Skeletal muscle tissue (tissue), 4 donors: ENCODE data around the gene GADD45G. TPM values are rescaled to one million over a fixed set of nuclear protein-coding genes. Genes with fewer than 3 reads are reported as not detected.

ENCODE experiments used
- H3K27ac ChIP-seq: one replicate; pipeline ENCODE4 v1.7.0; 2013; ENCODE audit warnings: mild to moderate bottlenecking, low read depth, low read length, inconsistent platforms
- H3K27me3 ChIP-seq, 3 donors: one replicate each; pipeline ENCODE4 v1.7.0; 2013; ENCODE audit warnings: low read length in 3 of 3; ENCODE audit not compliant: control insufficient read depth in 3 of 3, insufficient read depth in 3 of 3
- H3K36me3 ChIP-seq, 3 donors: one replicate each; pipeline ENCODE4 v1.7.0; 2013; ENCODE audit warnings: low read length in 3 of 3; ENCODE audit not compliant: control insufficient read depth in 3 of 3, insufficient read depth in 3 of 3
- H3K4me1 ChIP-seq, 3 donors: one replicate each; pipeline ENCODE4 v1.7.0; 2013; ENCODE audit warnings: low read length in 3 of 3, mild to moderate bottlenecking in 3 of 3; ENCODE audit not compliant: control insufficient read depth in 3 of 3, insufficient read depth in 3 of 3
- H3K4me3 ChIP-seq, 3 donors: one replicate each; pipeline ENCODE4 v1.7.0; 2013; ENCODE audit warnings: low read length in 3 of 3
- H3K9ac ChIP-seq, 3 donors: one replicate each; pipeline ENCODE4 v1.7.0; 2013; ENCODE audit warnings: low read length in 3 of 3, mild to moderate bottlenecking in 3 of 3, moderate library complexity in 2 of 3, low read depth in 1 of 3
- H3K9me3 ChIP-seq, 3 donors: one replicate each; pipeline ENCODE4 v1.7.0; 2013; ENCODE audit warnings: low read length in 3 of 3; ENCODE audit not compliant: control insufficient read depth in 3 of 3
- total RNA-seq: library from RNA; depleted of rRNA; stranded (reverse); fragments of >200 nt; gene quantifications from one replicate; pipeline ENCODE4 v1.2.3, GENCODE V29; 2014
- donor health status: Osteomylitis.

GADD45G gene
- total RNA-seq, 1 donor from 2014 or later: 2.1 TPM

DNA sequence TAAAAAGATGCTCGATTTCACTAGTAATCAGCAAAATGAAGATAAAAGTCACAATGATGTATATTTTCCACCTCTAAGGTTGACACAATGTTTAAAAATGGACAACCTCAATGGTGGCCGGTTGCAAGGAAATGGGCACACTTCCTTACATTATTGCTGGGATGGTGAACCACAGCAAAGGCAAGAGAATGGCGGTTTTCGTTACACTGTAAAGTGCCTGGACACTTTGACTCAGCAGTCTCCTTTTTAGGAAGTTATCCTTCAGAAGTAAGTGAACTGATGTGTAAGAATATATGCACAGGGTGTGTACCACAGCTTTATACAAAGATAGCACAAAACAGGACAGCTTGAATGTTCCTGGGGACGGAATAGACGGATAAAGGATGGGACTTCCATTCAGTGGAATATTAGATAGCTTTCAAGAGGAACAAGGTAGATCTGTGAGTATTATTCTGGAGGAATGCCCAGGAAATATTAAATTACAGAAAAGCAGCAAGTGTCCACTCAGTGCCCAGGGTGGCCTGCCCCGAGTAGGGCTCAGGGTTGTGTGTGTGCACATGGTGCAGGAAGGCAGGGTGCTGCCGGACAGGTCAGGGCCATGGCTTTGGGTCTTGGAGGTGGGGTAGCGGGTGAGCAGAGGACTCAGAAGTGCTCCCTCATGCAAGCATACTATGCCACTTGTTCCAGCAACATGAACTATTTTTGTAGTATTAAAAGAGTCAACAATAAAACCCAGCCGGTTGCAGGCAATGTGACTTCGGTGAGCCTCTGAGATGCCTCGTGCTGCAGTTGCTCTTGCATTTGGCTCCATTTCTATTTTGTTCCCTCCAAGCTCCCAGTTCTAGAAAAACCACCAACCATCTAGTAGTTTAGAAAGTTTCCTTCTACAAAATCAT is 24.5 kb downstream of the GADD45G start:
- no peaks in the 10 kb centered on the region for H3K9me3 ChIP-seq
- no peaks in the 10 kb centered on the region for H3K36me3 ChIP-seq
- no peak overlapping the region for H3K9ac ChIP-seq
- no peaks in the 10 kb centered on the region for H3K27me3 ChIP-seq
- peaks cover 10 to 18% (median 18%) of the 10 kb centered on the region in 3 donors for H3K4me1 ChIP-seq
- H3K4me3 ChIP-seq: no peak overlapping the region
- H3K27ac ChIP-seq: no peak overlapping the region

DNA sequence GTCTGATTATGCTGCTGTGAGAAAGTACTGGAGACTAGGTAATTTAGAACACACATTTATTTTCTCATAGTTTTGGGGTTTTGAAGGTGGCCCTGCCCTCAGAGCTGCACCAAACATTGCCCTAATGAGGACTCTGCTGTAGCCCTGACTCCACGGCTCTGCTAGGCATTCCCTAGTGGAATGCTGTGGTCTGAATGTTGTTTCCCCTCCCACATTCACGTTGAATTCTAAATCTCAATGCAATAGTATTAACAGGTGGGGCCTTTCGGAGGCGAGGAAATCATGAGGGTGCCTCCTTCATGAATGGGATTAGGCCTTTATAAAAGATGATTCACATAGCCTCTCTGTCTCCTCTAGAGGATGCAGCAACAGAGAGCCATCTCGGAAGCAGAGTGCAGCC is 25.7 kb downstream of the GADD45G start:
- no peak overlapping the region for H3K27ac ChIP-seq
- H3K9me3 ChIP-seq: no peaks in the 10 kb centered on the region
- H3K27me3 ChIP-seq: no peaks in the 10 kb centered on the region
- peaks cover 11 to 16% (median 15%) of the 10 kb centered on the region in 3 donors for H3K4me1 ChIP-seq
- no peak overlapping the region for H3K4me3 ChIP-seq
- no peak overlapping the region for H3K9ac ChIP-seq
- H3K36me3 ChIP-seq: no peaks in the 10 kb centered on the region

DNA sequence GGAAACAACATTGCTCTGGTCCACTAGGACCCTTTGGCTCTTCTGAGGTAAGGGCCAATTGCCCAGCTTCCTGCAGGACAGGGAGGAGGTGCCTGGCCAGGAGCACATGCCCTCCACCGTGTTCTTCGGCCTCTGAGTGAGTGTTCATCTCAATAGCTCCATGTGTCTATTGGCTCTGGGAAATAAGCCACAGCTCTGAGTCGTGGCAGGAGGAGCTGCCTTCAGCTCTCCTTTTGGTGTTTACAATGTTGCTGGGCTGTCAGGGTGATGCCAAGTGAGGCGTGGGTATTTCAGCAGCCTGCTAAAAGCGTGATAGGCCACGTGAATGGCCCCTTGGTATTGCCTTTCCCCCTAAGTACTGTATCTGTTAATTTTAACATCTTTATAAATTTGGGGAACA is 26.6 kb downstream of the GADD45G start:
- Histone ChIP-seq H3K27me3 (no peaks in the 10 kb centered on the region), H3K36me3 (no peaks in the 10 kb centered on the region), H3K27ac (no peak overlapping the region), H3K4me3 (no peak overlapping the region), H3K9me3 (no peaks in the 10 kb centered on the region), H3K9ac (no peak overlapping the region), H3K4me1 (peaks cover 14 to 21% (median 18%) of the 10 kb centered on the region in 3 donors)

DNA sequence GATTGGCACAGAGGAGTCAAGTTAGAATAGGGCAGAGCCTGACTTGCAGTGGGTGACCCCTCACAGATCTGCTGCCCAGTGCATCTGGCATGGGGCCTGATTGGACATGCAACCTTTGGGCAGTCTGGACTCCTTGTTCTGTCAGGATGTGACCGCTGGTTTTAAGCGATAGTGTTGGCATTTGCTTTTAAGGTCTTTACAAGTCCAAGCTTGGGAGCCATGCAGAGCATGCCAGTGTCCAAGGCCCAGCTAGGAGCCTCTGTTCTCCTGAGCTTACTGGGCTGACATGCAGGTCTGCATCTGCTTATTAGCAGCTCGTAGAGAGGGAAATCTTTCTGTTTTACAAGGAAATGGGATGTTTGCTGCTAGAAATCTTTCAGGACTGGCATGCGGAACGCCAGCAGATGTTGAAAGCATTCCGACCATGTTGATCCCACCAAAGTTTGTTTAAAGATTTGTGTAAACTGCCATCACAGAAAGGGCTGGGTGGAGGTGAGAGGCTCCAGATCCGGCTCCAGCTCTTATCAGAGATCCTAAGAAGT is 27.5 kb downstream of the GADD45G start:
- Histone ChIP-seq H3K4me1 (peaks cover 14 to 22% (median 18%) of the 10 kb centered on the region in 3 donors), H3K4me3 (no peak overlapping the region), H3K27me3 (no peaks in the 10 kb centered on the region), H3K9ac (no peak overlapping the region), H3K27ac (no peak overlapping the region), H3K9me3 (no peaks in the 10 kb centered on the region), H3K36me3 (no peaks in the 10 kb centered on the region)

DNA sequence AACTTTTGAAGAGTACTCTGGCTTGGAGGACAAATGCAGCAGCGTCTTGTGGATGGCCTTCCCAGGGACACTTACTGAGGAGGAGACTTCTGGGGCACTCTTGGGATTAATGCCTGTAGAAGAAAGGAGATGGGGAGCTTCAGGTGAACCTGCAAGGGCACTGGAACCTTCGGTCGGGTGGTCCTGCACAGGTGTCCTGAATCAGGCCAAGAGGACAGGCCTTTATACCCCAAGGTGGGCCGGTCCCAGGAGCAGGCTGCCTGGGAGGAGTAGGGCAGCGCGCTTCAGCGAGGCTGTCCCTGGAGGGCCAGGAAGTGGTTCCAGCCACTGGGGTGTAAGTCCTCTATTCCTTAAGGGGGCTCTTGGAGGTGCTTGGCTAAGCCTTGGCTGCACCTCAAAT is 27.9 kb downstream of the GADD45G start:
- Histone ChIP-seq H3K4me1 (peaks cover 16 to 26% (median 19%) of the 10 kb centered on the region in 3 donors), H3K9ac (no peak overlapping the region), H3K4me3 (no peak overlapping the region), H3K27ac (no peak overlapping the region), H3K27me3 (no peaks in the 10 kb centered on the region), H3K36me3 (no peaks in the 10 kb centered on the region), H3K9me3 (no peaks in the 10 kb centered on the region)

DNA sequence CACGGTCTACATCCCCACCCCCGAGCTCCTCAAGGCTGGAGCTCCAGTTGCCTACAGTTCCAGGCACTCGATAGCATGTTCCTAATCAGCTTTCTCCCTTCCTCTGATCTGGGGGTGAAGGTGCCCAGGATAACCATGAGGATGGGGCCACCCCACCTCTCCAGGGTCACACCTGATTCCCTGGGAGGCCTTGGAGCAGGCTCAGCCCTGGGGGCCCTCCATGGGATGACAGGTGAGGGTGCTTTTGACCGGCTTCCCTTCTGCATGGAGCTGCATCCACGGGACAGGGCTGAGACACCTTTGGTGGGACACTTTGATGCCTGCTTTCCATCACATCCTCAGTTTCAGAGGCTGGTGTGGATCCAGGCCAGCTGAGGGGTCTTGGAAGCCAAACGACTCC is 28.6 kb downstream of the GADD45G start:
- H3K9ac ChIP-seq: no peak overlapping the region
- H3K27me3 ChIP-seq: no peaks in the 10 kb centered on the region
- H3K4me3 ChIP-seq: no peak overlapping the region
- H3K36me3 ChIP-seq: no peaks in the 10 kb centered on the region
- H3K4me1 ChIP-seq: peaks cover 22 to 32% (median 25%) of the 10 kb centered on the region in 3 donors
- no peak overlapping the region for H3K27ac ChIP-seq
- no peaks in the 10 kb centered on the region for H3K9me3 ChIP-seq

DNA sequence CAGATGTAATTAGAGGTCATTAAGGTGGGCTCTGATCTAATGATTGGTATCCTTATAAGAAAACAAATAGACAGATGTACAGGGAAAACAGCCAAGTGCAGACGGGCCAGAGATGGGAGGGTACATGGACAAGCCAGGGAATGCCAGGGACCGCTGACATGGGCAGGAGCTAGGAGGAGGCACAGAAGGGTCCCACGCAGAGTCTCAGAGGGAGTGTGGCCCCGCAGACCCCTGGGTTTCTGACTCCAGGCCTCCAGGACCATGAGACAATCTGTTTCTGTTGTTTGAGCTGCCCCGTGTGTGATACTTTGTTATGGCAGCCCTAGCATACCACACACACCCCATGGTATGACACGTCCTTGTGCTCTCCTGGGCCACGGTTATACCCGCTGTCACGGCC is 29.1 kb downstream of the GADD45G start:
- H3K4me3 ChIP-seq: no peak overlapping the region
- H3K27ac ChIP-seq: no peak overlapping the region
- no peak overlapping the region for H3K9ac ChIP-seq
- no peaks in the 10 kb centered on the region for H3K9me3 ChIP-seq
- peaks cover 28 to 38% (median 30%) of the 10 kb centered on the region in 3 donors for H3K4me1 ChIP-seq
- no peaks in the 10 kb centered on the region for H3K27me3 ChIP-seq
- H3K36me3 ChIP-seq: no peaks in the 10 kb centered on the region

DNA sequence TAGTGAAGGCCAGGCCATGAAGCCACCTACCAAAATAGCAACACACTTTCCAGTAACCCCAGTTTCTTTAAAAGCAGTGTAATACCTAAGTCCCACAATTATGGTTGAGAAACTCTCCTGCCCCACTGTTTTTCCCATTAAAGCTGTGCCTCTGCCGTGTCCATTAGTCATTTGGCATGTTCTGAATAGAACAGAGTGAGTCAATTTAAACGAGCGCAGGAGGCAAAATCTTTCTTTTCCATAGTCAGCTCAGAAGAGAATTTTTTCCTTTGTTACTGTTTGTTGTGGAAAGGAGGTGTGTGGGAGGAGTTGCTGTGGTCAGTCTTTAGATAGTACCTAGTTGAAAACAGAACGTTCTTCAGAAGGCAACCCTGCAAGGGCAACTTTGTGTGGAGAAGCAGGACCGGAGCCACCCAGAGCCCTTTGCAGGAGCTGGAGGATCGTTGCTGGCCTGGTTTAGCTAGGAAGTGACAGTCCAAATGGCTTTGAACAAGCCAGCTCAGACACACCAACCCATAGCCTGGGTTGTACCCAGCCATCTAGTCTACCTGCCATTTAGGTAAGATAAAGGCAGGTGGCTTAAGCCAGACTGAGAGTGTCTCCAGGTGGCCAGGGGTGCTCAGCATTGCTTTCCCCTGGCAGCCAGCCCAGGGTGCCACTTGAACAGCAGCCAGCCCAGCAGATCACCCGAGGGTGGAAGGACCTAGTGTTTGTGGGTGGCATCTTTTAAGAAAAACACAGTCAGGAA is 30.4 kb downstream of the GADD45G start:
- no peaks in the 10 kb centered on the region for H3K36me3 ChIP-seq
- no peaks in the 10 kb centered on the region for H3K9me3 ChIP-seq
- H3K9ac ChIP-seq: no peak overlapping the region
- peaks cover 40 to 50% (median 43%) of the 10 kb centered on the region in 3 donors for H3K4me1 ChIP-seq
- no peak overlapping the region for H3K4me3 ChIP-seq
- no peaks in the 10 kb centered on the region for H3K27me3 ChIP-seq
- H3K27ac ChIP-seq: no peak overlapping the region

DNA sequence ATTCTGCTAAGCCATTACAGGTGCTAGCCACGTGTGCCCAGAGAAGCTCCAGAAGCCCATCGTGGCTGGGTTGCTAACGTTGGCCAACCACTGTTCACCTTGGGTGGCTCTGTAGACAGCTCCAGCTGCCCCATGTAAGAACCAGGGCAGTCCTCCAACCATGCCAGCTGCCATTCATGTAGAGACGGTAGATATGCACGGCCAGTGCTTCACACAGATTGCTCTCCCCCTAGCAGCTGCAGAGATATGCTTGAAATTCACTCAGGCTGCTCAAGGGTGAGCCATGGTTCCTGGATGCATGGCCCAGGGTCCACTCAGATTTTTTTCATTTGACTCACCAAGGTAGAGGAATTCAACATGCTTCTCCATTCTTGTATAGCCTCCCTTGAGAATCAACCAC is 31.0 kb downstream of the GADD45G start:
- Histone ChIP-seq H3K4me3 (no peak overlapping the region), H3K27me3 (no peaks in the 10 kb centered on the region), H3K9ac (no peak overlapping the region), H3K4me1 (peaks cover 47 to 57% (median 49%) of the 10 kb centered on the region in 3 donors), H3K27ac (no peak overlapping the region), H3K9me3 (no peaks in the 10 kb centered on the region), H3K36me3 (no peaks in the 10 kb centered on the region)

DNA sequence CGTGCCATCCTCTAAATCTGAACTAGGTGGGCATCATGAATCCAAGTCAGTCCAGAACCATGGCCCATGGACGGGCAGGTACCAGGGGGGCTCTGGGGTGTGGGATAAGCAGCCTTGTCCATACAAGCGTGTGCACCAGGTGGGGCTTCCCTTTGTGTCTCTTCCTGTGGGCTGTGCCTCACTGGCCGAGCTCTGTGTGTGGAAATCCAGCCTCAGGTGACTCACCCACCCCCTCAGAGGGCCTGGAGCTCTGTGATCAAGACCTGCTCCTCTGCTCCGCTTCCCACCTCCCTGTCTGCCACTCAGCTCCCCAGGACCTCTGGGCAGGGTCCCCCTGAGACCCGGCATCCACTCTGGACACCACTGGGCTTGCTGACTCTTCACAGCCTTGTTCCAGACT is 33.0 kb downstream of the GADD45G start:
- Histone ChIP-seq H3K9me3 (no peaks in the 10 kb centered on the region), H3K4me1 (peaks cover 53 to 66% (median 55%) of the 10 kb centered on the region in 3 donors), H3K27ac (no peak overlapping the region), H3K9ac (no peak overlapping the region), H3K36me3 (no peaks in the 10 kb centered on the region), H3K4me3 (no peak overlapping the region), H3K27me3 (no peaks in the 10 kb centered on the region)
